ENCODE data around the gene GOLGA8O.
"Not testable (repeated sequence)": the region's sequence is repeated elsewhere in the genome, so short reads cannot be mapped to it uniquely, and the experiment has no call there.

GOLGA8O gene

DNA sequence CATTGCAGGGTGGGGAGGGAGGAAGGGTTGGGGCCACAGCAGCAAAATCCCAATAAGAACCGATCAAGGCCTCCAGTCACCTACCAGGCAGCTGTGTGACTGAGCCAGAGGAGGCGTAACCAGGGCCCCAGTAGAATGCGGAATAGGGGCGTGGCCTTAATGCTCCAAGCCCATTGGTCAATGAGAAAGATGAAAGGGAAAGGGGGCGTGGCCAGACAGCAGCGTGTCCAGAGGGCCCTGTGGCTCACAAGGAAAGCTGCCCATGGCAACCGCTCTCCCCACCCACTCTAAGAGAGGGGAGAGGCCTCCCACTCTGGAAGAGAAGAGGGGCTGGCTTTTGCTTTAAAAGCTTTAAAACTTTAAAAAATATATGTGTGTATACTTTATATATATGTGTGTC is at the start of gene GOLGA8O:
GOLGA8O (minus strand) TSS at position 101 of the 400 bp plus-strand sequence; CDS start at position 3, 98 bp downstream.
- H3K27ac Mint-ChIP-seq; H3K4me3 Mint-ChIP-seq; H3K4me1 Mint-ChIP-seq (ENCODE audit: low read depth); H3K36me3 Mint-ChIP-seq; H3K27me3 Mint-ChIP-seq; H3K9me3 Mint-ChIP-seq (ENCODE audit: low read depth): not testable (repeated sequence)

- not testable (repeated sequence) for H3K4me1 Mint-ChIP-seq (ENCODE audit: low read depth); H3K27ac Mint-ChIP-seq; H3K36me3 Mint-ChIP-seq; H3K27me3 Mint-ChIP-seq; H3K9me3 Mint-ChIP-seq (ENCODE audit: low read depth); H3K4me3 Mint-ChIP-seq
These were observed 48.8 kb upstream of the GOLGA8O start for GRCh38 chr15:32504152-32504811.

DNA sequence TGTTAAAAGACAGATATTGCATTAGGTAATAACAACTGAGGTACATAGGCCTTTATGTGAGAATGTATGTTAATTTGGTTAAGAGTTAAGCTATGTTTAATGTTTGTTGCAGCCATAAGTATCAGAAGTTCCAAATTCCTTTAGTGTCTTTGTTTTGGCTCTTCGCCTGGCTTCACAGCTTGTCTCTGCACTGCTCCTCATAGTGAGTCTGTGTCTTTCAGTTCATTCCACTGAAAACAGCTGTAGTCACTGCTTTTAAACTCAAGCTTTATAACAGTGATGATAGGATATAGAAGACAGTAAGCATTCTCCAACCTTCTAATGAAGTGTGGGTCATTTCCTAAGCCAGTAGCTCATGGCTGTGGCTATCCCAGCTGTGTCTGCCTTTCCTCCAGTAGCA is 47.5 kb upstream of the GOLGA8O start:
- H3K9me3 Mint-ChIP-seq (ENCODE audit: low read depth); H3K36me3 Mint-ChIP-seq; H3K4me3 Mint-ChIP-seq: not testable (repeated sequence)

DNA sequence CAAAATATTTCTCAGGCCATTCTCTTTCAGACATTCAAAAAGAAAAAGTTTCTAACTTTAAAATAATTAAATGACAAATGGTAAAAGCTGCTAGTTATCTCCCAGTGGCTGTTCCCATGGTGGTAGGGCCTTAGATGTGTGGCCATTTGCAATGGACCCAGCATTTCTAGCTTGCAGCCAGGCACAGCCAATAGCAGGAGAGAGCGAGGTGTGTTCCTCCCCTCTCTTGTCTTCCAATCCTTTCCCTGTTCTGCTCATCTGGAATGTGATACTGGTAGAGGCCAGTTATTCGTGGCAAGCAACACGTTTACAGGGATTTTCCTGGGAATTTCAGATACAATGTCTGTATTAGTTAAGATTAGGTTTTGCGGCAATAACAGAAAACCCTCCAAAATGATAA is 37.3 kb upstream of the GOLGA8O start:
- not testable (repeated sequence) for H3K4me1 Mint-ChIP-seq (ENCODE audit: low read depth); H3K9me3 Mint-ChIP-seq (ENCODE audit: low read depth); H3K36me3 Mint-ChIP-seq; H3K27me3 Mint-ChIP-seq; H3K27ac Mint-ChIP-seq; H3K4me3 Mint-ChIP-seq

More for the DNA sequence above, 47.5 kb upstream of the GOLGA8O start:
- not testable (repeated sequence) for H3K4me1 Mint-ChIP-seq (ENCODE audit: low read depth); H3K27me3 Mint-ChIP-seq; H3K27ac Mint-ChIP-seq

GRCh38 chr15:32486474-32486873 is 31.0 kb upstream of the GOLGA8O start:
- H3K36me3 Mint-ChIP-seq; H3K4me3 Mint-ChIP-seq; H3K4me1 Mint-ChIP-seq (ENCODE audit: low read depth); H3K27ac Mint-ChIP-seq; H3K9me3 Mint-ChIP-seq (ENCODE audit: low read depth); H3K27me3 Mint-ChIP-seq: not testable (repeated sequence)

DNA sequence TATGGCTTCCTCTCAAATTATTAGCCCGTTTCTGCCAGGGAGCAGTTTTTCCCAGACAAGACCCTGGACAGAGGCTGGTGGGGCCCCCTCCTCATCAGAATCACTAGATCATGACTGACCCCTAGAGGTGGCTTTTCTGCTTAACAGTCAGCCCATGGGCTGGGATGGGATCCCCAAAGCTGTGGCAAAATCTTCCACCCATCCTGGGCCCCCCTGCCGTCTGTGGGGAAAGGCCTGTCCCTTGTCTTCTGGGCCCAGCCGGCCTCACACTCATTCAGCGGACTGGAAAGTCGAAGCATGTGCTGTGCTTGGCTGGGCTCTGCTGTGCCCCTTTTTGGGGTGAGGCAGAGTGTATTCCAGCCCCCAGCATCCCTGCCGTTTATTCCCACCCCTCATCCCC is 27.9 kb upstream of the GOLGA8O start:
- H3K27me3 Mint-ChIP-seq; H3K4me1 Mint-ChIP-seq (ENCODE audit: low read depth); H3K36me3 Mint-ChIP-seq; H3K9me3 Mint-ChIP-seq (ENCODE audit: low read depth); H3K27ac Mint-ChIP-seq; H3K4me3 Mint-ChIP-seq: not testable (repeated sequence)

DNA sequence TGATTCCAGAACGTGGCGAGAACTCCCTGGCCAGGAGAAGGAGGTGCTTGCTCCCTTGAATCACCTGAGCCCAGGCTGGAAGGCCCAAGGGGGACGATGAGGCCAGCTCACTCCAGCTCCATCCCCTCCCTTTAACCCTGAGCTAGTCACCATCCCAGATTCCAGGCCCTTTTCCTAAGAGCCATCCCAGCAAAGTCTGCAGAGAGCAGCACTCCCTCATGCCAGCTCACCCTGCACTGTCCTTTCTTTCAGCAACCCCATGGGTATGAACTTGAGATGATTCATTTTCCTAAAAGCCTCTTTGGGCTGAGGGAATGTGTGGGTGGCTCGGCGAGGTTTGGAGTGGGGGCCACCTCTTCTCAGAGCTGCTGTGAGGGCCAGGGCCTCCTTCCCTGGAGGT is 26.2 kb upstream of the GOLGA8O start:
- not testable (repeated sequence) for H3K27me3 Mint-ChIP-seq; H3K9me3 Mint-ChIP-seq (ENCODE audit: low read depth); H3K36me3 Mint-ChIP-seq; H3K27ac Mint-ChIP-seq; H3K4me3 Mint-ChIP-seq; H3K4me1 Mint-ChIP-seq (ENCODE audit: low read depth)

- not testable (repeated sequence) for H3K27me3 Mint-ChIP-seq; H3K4me3 Mint-ChIP-seq; H3K4me1 Mint-ChIP-seq (ENCODE audit: low read depth); H3K36me3 Mint-ChIP-seq; H3K27ac Mint-ChIP-seq; H3K9me3 Mint-ChIP-seq (ENCODE audit: low read depth)
These were observed 12.6 kb upstream of the GOLGA8O start for GRCh38 chr15:32468076-32468475.

- H3K4me1 Mint-ChIP-seq (ENCODE audit: low read depth); H3K27ac Mint-ChIP-seq; H3K36me3 Mint-ChIP-seq; H3K27me3 Mint-ChIP-seq; H3K4me3 Mint-ChIP-seq; H3K9me3 Mint-ChIP-seq (ENCODE audit: low read depth): not testable (repeated sequence)
These were observed 14.9 kb downstream of the GOLGA8O start for GRCh38 chr15:32440445-32440977.

- not testable (repeated sequence) for H3K27ac Mint-ChIP-seq; H3K36me3 Mint-ChIP-seq; H3K9me3 Mint-ChIP-seq (ENCODE audit: low read depth); H3K4me3 Mint-ChIP-seq; H3K4me1 Mint-ChIP-seq (ENCODE audit: low read depth); H3K27me3 Mint-ChIP-seq
These were observed 21.1 kb downstream of the GOLGA8O start for GRCh38 chr15:32434102-32434963.

- H3K27me3 Mint-ChIP-seq; H3K4me1 Mint-ChIP-seq (ENCODE audit: low read depth); H3K9me3 Mint-ChIP-seq (ENCODE audit: low read depth); H3K4me3 Mint-ChIP-seq; H3K36me3 Mint-ChIP-seq; H3K27ac Mint-ChIP-seq: not testable (repeated sequence)
These were observed 27.8 kb downstream of the GOLGA8O start for GRCh38 chr15:32427635-32428034.

- H3K4me3 Mint-ChIP-seq; H3K27me3 Mint-ChIP-seq; H3K36me3 Mint-ChIP-seq; H3K27ac Mint-ChIP-seq; H3K4me1 Mint-ChIP-seq (ENCODE audit: low read depth); H3K9me3 Mint-ChIP-seq (ENCODE audit: low read depth): not testable (repeated sequence)
These were observed 28.9 kb downstream of the GOLGA8O start for GRCh38 chr15:32426511-32426910.

DNA sequence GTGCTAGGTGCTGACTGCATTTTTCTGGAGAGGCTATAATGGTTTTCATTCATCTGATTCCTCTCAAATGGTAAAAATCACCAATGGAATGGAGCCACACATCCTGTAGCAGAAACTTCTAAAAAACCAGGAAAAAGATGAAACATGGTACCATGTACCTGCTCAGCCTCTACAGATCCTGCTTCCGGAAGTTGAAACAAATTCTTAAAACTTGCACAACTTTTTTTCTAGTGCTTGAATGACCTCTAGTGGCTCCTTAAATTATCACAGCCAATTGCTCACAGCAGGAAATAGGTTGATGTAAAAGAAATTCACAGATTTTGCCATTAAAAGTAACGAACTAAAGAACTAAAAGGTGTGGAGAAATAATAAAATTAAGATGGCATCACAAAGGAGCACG is 47.5 kb downstream of the GOLGA8O start:
- not testable (repeated sequence) for H3K27me3 Mint-ChIP-seq; H3K27ac Mint-ChIP-seq; H3K4me3 Mint-ChIP-seq; H3K9me3 Mint-ChIP-seq (ENCODE audit: low read depth); H3K4me1 Mint-ChIP-seq (ENCODE audit: low read depth); H3K36me3 Mint-ChIP-seq

GRCh38 chr15:32403192-32403591 is 52.2 kb downstream of the GOLGA8O start, which contains the start of gene GOLGA8K:
Gene GOLGA8K (minus strand): TSS chr15:32403292. CDS start chr15:32403194, 98 bp downstream.
- H3K27me3 Mint-ChIP-seq; H3K36me3 Mint-ChIP-seq; H3K27ac Mint-ChIP-seq; H3K4me1 Mint-ChIP-seq (ENCODE audit: low read depth); H3K9me3 Mint-ChIP-seq (ENCODE audit: low read depth); H3K4me3 Mint-ChIP-seq: not testable (repeated sequence)

DNA sequence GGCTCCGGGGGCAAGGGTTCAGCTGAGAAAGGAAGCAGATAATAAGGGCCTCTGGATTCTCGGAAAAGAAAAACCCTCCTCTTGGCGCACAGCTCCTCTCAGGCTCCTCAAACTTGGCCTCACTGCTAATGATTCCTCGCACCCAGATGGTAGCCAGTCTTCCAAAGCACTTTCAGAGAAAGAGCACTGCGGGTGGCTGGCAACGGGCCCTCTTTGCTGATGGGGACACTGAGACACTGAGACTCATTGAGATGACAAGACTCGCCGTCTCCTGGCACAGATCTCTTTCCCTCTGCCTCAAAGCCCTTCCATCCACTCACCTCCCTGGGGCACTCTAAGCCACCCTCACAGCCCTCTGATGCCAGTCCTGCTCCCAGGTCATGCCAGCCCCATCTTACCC is 58.9 kb downstream of the GOLGA8O start:
- not testable (repeated sequence) for H3K4me1 Mint-ChIP-seq (ENCODE audit: low read depth); H3K27ac Mint-ChIP-seq; H3K27me3 Mint-ChIP-seq; H3K9me3 Mint-ChIP-seq (ENCODE audit: low read depth); H3K4me3 Mint-ChIP-seq; H3K36me3 Mint-ChIP-seq
